GM12878 (cell line): ENCODE data around the gene METRNL. TPM values are rescaled to one million over a fixed set of nuclear protein-coding genes. Genes with fewer than 3 reads are reported as not detected.
A peak's percentile ranks its signal among the peaks of the same experiment; 100 is the strongest.

Source experiments
- ATAC-seq: fragments of 200-7000 bp; cut with Tn5 transposase; 3 replicates; pipeline ENCODE4 v1.9.1; 2020; ENCODE audit warnings: mild to moderate bottlenecking, moderate library complexity
- BruUV-seq: library from RNA; stranded (reverse); fragments of 400-500 nt; replicated peaks from 2 replicates; lab custom pipeline; 2021; lab: Mats Ljungman, UMichigan
- CTCF ChIA-PET: fragments of 300-600 bp; sonication (Branson Sonifier 250); formaldehyde crosslinking; extraction: SDS; loops from one replicate; lab custom pipeline; 2021; ENCODE audit warnings: inconsistent platforms; lab: Yijun Ruan, JAX
- POLR2A ChIA-PET: fragments of 350-600 bp; formaldehyde crosslinking; extraction: SDS; loops from one replicate; lab custom pipeline; 2021; ENCODE audit warnings: inconsistent platforms; lab: Charles Lee
- RAD21 ChIA-PET: fragments of 300-600 bp; sonication (Branson Sonifier 250); formaldehyde crosslinking; loops from one replicate; lab custom pipeline; 2023; ENCODE audit warnings: antibody characterized with exemption; ENCODE audit not compliant: unreplicated experiment; lab: Charles Lee
- SMC1A ChIA-PET: fragments of 300-600 bp; sonication (Branson Sonifier 250); formaldehyde crosslinking; loops from one replicate; lab custom pipeline; 2023; ENCODE audit not compliant: unreplicated experiment, uncharacterized antibody; lab: Charles Lee
- DNase-seq: peaks from one replicate; pipeline ENCODE4 v3.0.0-alpha.2; 2011; ENCODE audit warnings: low read depth, low spot score
- FAIRE-seq: peaks from 3 replicates; lab custom pipeline; 2011; peaks lifted over from hg19 to GRCh38; lab: Jason Lieb, UNC
- H2AFZ ChIP-seq: 2 replicates; pipeline ENCODE4 v1.6.0; 2011; ENCODE audit warnings: low read depth, low read length, control low read depth; ENCODE audit not compliant: control insufficient read depth
- H3K27ac ChIP-seq: 2 replicates; pipeline ENCODE4 v1.5.1; 2011; ENCODE audit warnings: control low read depth; ENCODE audit not compliant: control insufficient read depth, insufficient read depth
- H3K27me3 ChIP-seq, 2 experiments: replicated peaks in 1 of 2; 2 replicates each; pipeline versions ENCODE4 v1.6.0 to v1.6.1; 2011; ENCODE audit warnings: low read length in 1 of 2; ENCODE audit not compliant: control insufficient read depth in 2 of 2, insufficient read depth in 2 of 2
- H3K36me3 ChIP-seq, 2 experiments: 2 replicates each; pipeline ENCODE4 v1.5.1; 2011; ENCODE audit warnings: low read length in 1 of 2; ENCODE audit not compliant: control insufficient read depth in 2 of 2, insufficient read depth in 2 of 2
- H3K4me1 ChIP-seq: 2 replicates; pipeline ENCODE4 v1.6.1; 2011; ENCODE audit warnings: mild to moderate bottlenecking, low read length, moderate library complexity, mixed read lengths; ENCODE audit not compliant: control insufficient read depth, insufficient read depth
- H3K4me2 ChIP-seq: 2 replicates; pipeline ENCODE4 v1.6.0; 2011; ENCODE audit warnings: control low read depth; ENCODE audit not compliant: control insufficient read depth, insufficient read depth
- H3K4me3 ChIP-seq: fragments of 200-600 bp; sonication (generic); 2 replicates; pipeline ENCODE4 v1.5.1; 2016
- H3K79me2 ChIP-seq: 2 replicates; pipeline ENCODE4 v1.6.0; 2011; ENCODE audit warnings: low read length; ENCODE audit not compliant: control insufficient read depth, insufficient read depth
- H3K9ac ChIP-seq: 2 replicates; pipeline ENCODE4 v1.8.0; 2011; ENCODE audit warnings: low read length, control low read depth, mixed read lengths; ENCODE audit not compliant: control insufficient read depth, insufficient read depth
- H3K9me3 ChIP-seq: replicated peaks from 3 replicates; pipeline ENCODE4 v1.5.1; 2011; ENCODE audit warnings: mild to moderate bottlenecking, low read length; ENCODE audit not compliant: control insufficient read depth, insufficient read depth
- H4K20me1 ChIP-seq: 2 replicates; pipeline ENCODE4 v1.6.0; 2011; ENCODE audit not compliant: control insufficient read depth, insufficient read depth
- CEBPB ChIP-seq, 2 experiments: fragments of 150-350 bp in 1 of 2; IDR thresholded peaks; 2 replicates each; pipeline ENCODE4 v1.6.1; 2012 to 2014; ENCODE audit warnings: low read depth in 2 of 2, low read length in 2 of 2, borderline replicate concordance in 1 of 2, inconsistent platforms in 1 of 2
- CREM ChIP-seq: IDR thresholded peaks from 2 replicates; pipeline ENCODE4 v1.6.1; 2014; ENCODE audit warnings: antibody characterized with exemption, low read depth
- CTCF ChIP-seq, 3 experiments: IDR thresholded peaks in 2 of 3; conservative IDR thresholded peaks in 1 of 3; 2 replicates each; pipeline ENCODE4 v1.5.1; 2011; ENCODE audit warnings: low read depth in 3 of 3, low read length in 3 of 3, mild to moderate bottlenecking in 3 of 3, control low read depth in 2 of 3, moderate library complexity in 2 of 3, inconsistent platforms in 1 of 3, mixed read lengths in 1 of 3; ENCODE audit not compliant: control insufficient read depth in 2 of 3, insufficient read depth in 1 of 3; ENCODE audit errors: extremely low read depth in 1 of 3
- IRF4 ChIP-seq: IDR thresholded peaks from 2 replicates; pipeline ENCODE4 v1.6.1; 2011; ENCODE audit warnings: low read depth, low read length
- MAX ChIP-seq: IDR thresholded peaks from 2 replicates; pipeline ENCODE4 v1.6.1; 2012; ENCODE audit warnings: low read depth, low read length, improper control_type of control experiment
- MYB ChIP-seq: fragments of 150-350 bp; IDR thresholded peaks from 2 replicates; pipeline ENCODE4 v1.6.1; 2014; ENCODE audit warnings: mild to moderate bottlenecking, low read depth, low read length, borderline replicate concordance
- RCOR1 ChIP-seq: conservative IDR thresholded peaks from 2 replicates; pipeline ENCODE4 v1.6.1; 2012; ENCODE audit warnings: low read depth, low read length, improper control_type of control experiment
- RELB ChIP-seq: fragments of 450-650 bp; IDR thresholded peaks from 2 replicates; pipeline ENCODE4 v1.6.1; 2017; ENCODE audit warnings: low read depth, mild to moderate bottlenecking, moderate library complexity
- RUNX3 ChIP-seq: IDR thresholded peaks from 2 replicates; pipeline ENCODE4 v1.6.1; 2012; ENCODE audit warnings: low read length, inconsistent platforms
- SPI1 ChIP-seq: IDR thresholded peaks from 2 replicates; pipeline ENCODE4 v1.6.1; 2011; ENCODE audit warnings: low read depth, mild to moderate bottlenecking, low read length, moderate library complexity, borderline replicate concordance; ENCODE audit not compliant: insufficient read depth
- TBL1XR1 ChIP-seq: IDR thresholded peaks from 2 replicates; pipeline ENCODE4 v1.6.1; 2012; ENCODE audit warnings: low read depth, low read length, improper control_type of control experiment
- TCF3 ChIP-seq: IDR thresholded peaks from 2 replicates; pipeline ENCODE4 v1.6.1; 2012; ENCODE audit warnings: low read depth, mild to moderate bottlenecking, low read length, borderline replicate concordance; ENCODE audit not compliant: insufficient read depth
- WGBS: methylation state at CpG from one replicate; pipeline ENCODE4 v1.1.6; 2016; ENCODE audit warnings: low lambda C conversion rate; ENCODE audit not compliant: insufficient replicate concordance, insufficient coverage; ENCODE audit errors: missing lambda C conversion rate; 5-methylcytosine and 5-hydroxymethylcytosine counted together
- in situ Hi-C: fragments of 300-500 bp; cut with MboI; formaldehyde crosslinking; loops from 9 replicates; pipeline ENCODE4 v1.14.3; 2018; ENCODE audit warnings: mixed read lengths
- intact Hi-C: fragments of 100-400 bp; cut with micrococcal nuclease; formaldehyde crosslinking; loops from one replicate; pipeline ENCODE4 v1.14.2; 2022; ENCODE audit not compliant: unreplicated experiment
- polyA plus RNA-seq, 11 experiments: library from polyadenylated mRNA; depleted of rRNA in 4 of 11; unstranded in 6 of 11; stranded (reverse) in 5 of 11; fragments of >200 nt; fragmentation: Nextera tagmentation in 4 of 11; fragmentation: Illumina TruSeq in 1 of 11; extraction: Ambion mirVana in 4 of 11; extraction: Trizol in 1 of 11; gene quantifications; 1 replicate in 1 of 11; 2 replicates in 10 of 11; pipeline versions ENCODE4 v1.2.1 to v1.2.3, GENCODE V29; 2011 to 2016; ENCODE audit warnings: inconsistent platforms in 2 of 11, missing spikeins in 2 of 11, low read depth in 1 of 11
- total RNA-seq, 4 experiments: library from RNA; depleted of rRNA in 3 of 4; stranded (reverse); fragments of >200 nt in 3 of 4; fragmentation: Illumina TruSeq in 1 of 4; extraction: Trizol in 1 of 4; gene quantifications; 2 replicates each; pipeline versions ENCODE4 v1.2.1 to v1.2.3, GENCODE V29; 2013 to 2021

Gene METRNL
- total and polyA plus RNA-seq, 10 of the 15 experiments (the other 5 are each of a cell fraction or from before 2014, with no cell fraction given), result 0.05 to 3.7 (median 0.48) TPM; not detected in 2

- Histone ChIP-seq H3K79me2 (no peaks in the 10 kb centered on the region), H3K27me3 (0 out of 4 replicates have a peak, but pooled peaks cover 0 to 1% of the 10 kb centered on the region in 2 experiments), H4K20me1 (no peaks in the 10 kb centered on the region), H3K36me3 (no peaks in the 10 kb centered on the region), H3K9ac (no peak overlapping the region), H3K4me3 (no peak overlapping the region), H3K27ac (no peak overlapping the region), H2AFZ (no peak overlapping the region), H3K4me1 (no peaks in the 10 kb centered on the region), H3K9me3 (no peaks in the 10 kb centered on the region), H3K4me2 (no peak overlapping the region)
- BruUV-seq, result no TSS peak
- POLR2A ChIA-PET, result no interaction called here
- RAD21 ChIA-PET, result no interaction called here
- DNase-seq (no peak), ATAC-seq (no peak), FAIRE-seq (no peak)
- in situ Hi-C loops, result no loop called here
- WGBS, result 70% methylated on average over 14 of the region's 14 CpGs
- TF ChIP-seq TCF3 (0 out of 2 replicates have a peak, but pooled peaks have one; percentile 23), MYB (no peak)
- CTCF ChIA-PET, result no interaction called here
- intact Hi-C loops, result no loop called here
- SMC1A ChIA-PET, result no interaction called here
These were observed 56.3 kb downstream of the METRNL start for GRCh38 chr17:83135692-83136091.

GRCh38 chr17:83136156-83136555 lies 56.7 kb downstream of the METRNL start:
- BruUV-seq, result no TSS peak
- H3K9ac ChIP-seq, result no peak overlapping the region
- no peak overlapping the region for H3K4me3 ChIP-seq
- intact Hi-C loops, result no loop called here
- H3K27me3 ChIP-seq, result 0 out of 4 replicates have a peak, but pooled peaks cover 0 to 1% of the 10 kb centered on the region in 2 experiments
- no peaks in the 10 kb centered on the region for H3K36me3 ChIP-seq
- FAIRE-seq (no peak), DNase-seq (no peak), ATAC-seq (no peak)
- no peak overlapping the region for H2AFZ ChIP-seq
- in situ Hi-C loops, result no loop called here
- no peak overlapping the region for H3K4me2 ChIP-seq
- ChIA-PET RAD21 (no interaction called here), POLR2A (no interaction called here), SMC1A (no interaction called here), CTCF (no interaction called here)
- H3K9me3 ChIP-seq, result no peaks in the 10 kb centered on the region
- no peaks in the 10 kb centered on the region for H3K79me2 ChIP-seq
- TF ChIP-seq SPI1 (no peak), CREM (no peak), CEBPB (IDR thresholded peaks at IDR 0.05; ENCODE audit: borderline replicate concordance in 1 of 2, low read depth in 2 of 2, low read length in 2 of 2) (no peak), CTCF (IDR thresholded peaks at IDR 0.05 in 2 of 3, conservative IDR thresholded peaks at IDR 0.05 in 1 of 3; ENCODE audit: control insufficient read depth in 2 of 3, extremely low read depth in 1 of 3, insufficient read depth in 1 of 3, low read depth in 3 of 3, low read length in 3 of 3) (no peak), MAX (no peak), TBL1XR1 (no peak), RELB (no peak), RCOR1 (no peak), RUNX3 (no peak), IRF4 (no peak)
- H4K20me1 ChIP-seq, result no peaks in the 10 kb centered on the region
- H3K27ac ChIP-seq, result no peak overlapping the region
- no peaks in the 10 kb centered on the region for H3K4me1 ChIP-seq
- 49% methylated on average over 13 of the region's 13 CpGs for WGBS
